Measurements from ENCODE around the gene GAS2L2.

GRCh38 chr17:35790841-35791240 lies 37.8 kb upstream of the GAS2L2 start:
- TF ChIP-seq, protein P1, sequence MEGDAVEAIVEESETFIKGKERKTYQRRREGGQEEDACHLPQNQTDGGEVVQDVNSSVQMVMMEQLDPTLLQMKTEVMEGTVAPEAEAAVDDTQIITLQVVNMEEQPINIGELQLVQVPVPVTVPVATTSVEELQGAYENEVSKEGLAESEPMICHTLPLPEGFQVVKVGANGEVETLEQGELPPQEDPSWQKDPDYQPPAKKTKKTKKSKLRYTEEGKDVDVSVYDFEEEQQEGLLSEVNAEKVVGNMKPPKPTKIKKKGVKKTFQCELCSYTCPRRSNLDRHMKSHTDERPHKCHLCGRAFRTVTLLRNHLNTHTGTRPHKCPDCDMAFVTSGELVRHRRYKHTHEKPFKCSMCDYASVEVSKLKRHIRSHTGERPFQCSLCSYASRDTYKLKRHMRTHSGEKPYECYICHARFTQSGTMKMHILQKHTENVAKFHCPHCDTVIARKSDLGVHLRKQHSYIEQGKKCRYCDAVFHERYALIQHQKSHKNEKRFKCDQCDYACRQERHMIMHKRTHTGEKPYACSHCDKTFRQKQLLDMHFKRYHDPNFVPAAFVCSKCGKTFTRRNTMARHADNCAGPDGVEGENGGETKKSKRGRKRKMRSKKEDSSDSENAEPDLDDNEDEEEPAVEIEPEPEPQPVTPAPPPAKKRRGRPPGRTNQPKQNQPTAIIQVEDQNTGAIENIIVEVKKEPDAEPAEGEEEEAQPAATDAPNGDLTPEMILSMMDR (conservative IDR thresholded peaks at IDR 0.05 in 1 of 2, IDR thresholded peaks at IDR 0.05 in 1 of 2; ENCODE audit: extremely low read depth in 1 of 2, insufficient read depth in 1 of 2, low read depth in 1 of 2, low read length in 2 of 2): no peak
- TF ChIP-seq EZH2 (IDR thresholded peaks at IDR 0.05; ENCODE audit: borderline replicate concordance, low read length): no peak
